Caco-2 (cell line): Measurements from ENCODE around the gene MEG3. TPM values are rescaled to one million over a fixed set of nuclear protein-coding genes. Genes with fewer than 3 reads are reported as not detected.

Experiments used
- BruUV-seq: library from RNA; stranded (reverse); fragments of 400-500 nt; replicated peaks from 2 replicates; lab custom pipeline; 2021; lab: Mats Ljungman, UMichigan
- CTCF ChIA-PET: fragments of 300-600 bp; sonication (Branson Sonifier 250); formaldehyde crosslinking; loops from one replicate; lab custom pipeline; 2022; ENCODE audit warnings: antibody characterized with exemption; lab: Charles Lee
- POLR2A ChIA-PET: fragments of 300-600 bp; sonication (Branson Sonifier 250); formaldehyde crosslinking; loops from one replicate; lab custom pipeline; 2022; ENCODE audit warnings: antibody characterized with exemption; lab: Charles Lee
- DNase-seq, 2 experiments: peaks; one replicate each; pipeline versions ENCODE4 v3.0.0 to v3.0.0-alpha.2; 2020 to 2022
- H3K27me3 ChIP-seq: replicated peaks from 2 replicates; pipeline ENCODE4 v1.6.0; 2011; ENCODE audit warnings: low read length; ENCODE audit not compliant: control insufficient read depth, insufficient read depth
- H3K36me3 ChIP-seq: 2 replicates; pipeline ENCODE4 v1.5.1; 2011; ENCODE audit warnings: low read length; ENCODE audit not compliant: control insufficient read depth, insufficient read depth
- H3K4me1 ChIP-seq: fragments of 250-450 bp; sonication (Bioruptor Pico); 2 replicates; pipeline ENCODE4 v1.5.1; 2020; ENCODE audit warnings: mild to moderate bottlenecking
- H3K4me3 ChIP-seq: 2 replicates; pipeline ENCODE4 v1.5.1; 2011; ENCODE audit warnings: low read depth, mild to moderate bottlenecking, control low read depth, low read length
- H3K9me3 ChIP-seq: fragments of 250-450 bp; sonication (Bioruptor Pico); 2 replicates; pipeline ENCODE4 v1.5.1; 2020; ENCODE audit warnings: mild to moderate bottlenecking, moderate library complexity
- H3K27ac Mint-ChIP-seq: one replicate; pipeline ENCODE4 v1.8.0; 2022; ENCODE audit warnings: mixed read lengths; ENCODE audit not compliant: unreplicated experiment
- H3K27me3 Mint-ChIP-seq: one replicate; pipeline ENCODE4 v1.8.0; 2022; ENCODE audit warnings: mixed read lengths; ENCODE audit not compliant: insufficient read depth, unreplicated experiment
- H3K36me3 Mint-ChIP-seq: one replicate; pipeline ENCODE4 v1.8.0; 2022; ENCODE audit warnings: mild to moderate bottlenecking, mixed read lengths; ENCODE audit not compliant: insufficient read depth, unreplicated experiment
- H3K4me1 Mint-ChIP-seq: one replicate; pipeline ENCODE4 v1.8.0; 2022; ENCODE audit warnings: low read depth, mixed read lengths; ENCODE audit not compliant: unreplicated experiment
- H3K4me3 Mint-ChIP-seq: one replicate; pipeline ENCODE4 v1.8.0; 2022; ENCODE audit warnings: mild to moderate bottlenecking, moderate library complexity, mixed read lengths; ENCODE audit not compliant: unreplicated experiment
- H3K9me3 Mint-ChIP-seq: one replicate; pipeline ENCODE4 v1.8.0; 2022; ENCODE audit warnings: mixed read lengths; ENCODE audit not compliant: unreplicated experiment
- CTCF ChIP-seq, 2 experiments: fragments of 200-600 bp in 1 of 2; IDR thresholded peaks; 1 replicate in 1 of 2; 2 replicates in 1 of 2; pipeline versions ENCODE4 v1.5.1 to v1.8.0; 2011 to 2022; ENCODE audit warnings: antibody characterized with exemption in 1 of 2, control low read depth in 1 of 2, inconsistent platforms in 1 of 2, low read depth in 1 of 2, low read length in 1 of 2, mild to moderate bottlenecking in 1 of 2, moderate library complexity in 1 of 2; ENCODE audit not compliant: insufficient read depth in 1 of 2, severe bottlenecking in 1 of 2, unreplicated experiment in 1 of 2
- intact Hi-C: fragments of 100-400 bp; cut with micrococcal nuclease; formaldehyde crosslinking; loops from one replicate; pipeline ENCODE4 v1.10.0; 2022; ENCODE audit not compliant: unreplicated experiment
- total RNA-seq: library from RNA; stranded (reverse); gene quantifications from 2 replicates; pipeline ENCODE4 v1.2.3, GENCODE V29; 2022

The MEG3 gene
- total RNA-seq, 1 experiment from 2014 or later = not detected

- H3K36me3 Mint-ChIP-seq = no peaks in the 10 kb centered on the region
- H3K9me3 ChIP-seq = no peaks in the 10 kb centered on the region
- no peaks in the 10 kb centered on the region for H3K4me1 Mint-ChIP-seq
- ChIA-PET POLR2A (interaction anchor here (0.6 kb wide), 1 partner anchor 654 kb away, joined by 4 read pairs; no protein-coding TSS in a partner anchor), CTCF (interaction anchor here (0.6 to 1.8 kb wide), 11 partner anchors 10 to 538 kb away, joined by 3 to 8 read pairs (median 4); no protein-coding TSS in a partner anchor)
- H3K36me3 ChIP-seq = no peaks in the 10 kb centered on the region
- no TSS peak for BruUV-seq
- peaks cover 9% of the 10 kb centered on the region for H3K4me1 ChIP-seq
- H3K9me3 Mint-ChIP-seq = no peaks in the 10 kb centered on the region
- TF ChIP-seq CTCF (IDR thresholded peaks at IDR 0.05; ENCODE audit: insufficient read depth in 1 of 2, low read depth in 1 of 2, low read length in 1 of 2, severe bottlenecking in 1 of 2, unreplicated experiment in 1 of 2) = peak; percentile 39 to 80
- H3K4me3 ChIP-seq = no peak overlapping the region
- DNase-seq = peak; percentile 61 to 79
- peak overlapping the region; percentile 65 for H3K4me3 Mint-ChIP-seq
- no peak overlapping the region for H3K27ac Mint-ChIP-seq
- H3K27me3 ChIP-seq = no peaks in the 10 kb centered on the region; the same call in 1 of the 2 replicates
- intact Hi-C loops = loop anchor here (1.0 to 10.0 kb wide), 5 partner anchors 46 to 516 kb away; no protein-coding TSS in a partner anchor
- H3K27me3 Mint-ChIP-seq = peaks cover 16% of the 10 kb centered on the region
These were observed 75.0 kb downstream of the MEG3 start for GRCh38 chr14:100900837-100901390.

DNA sequence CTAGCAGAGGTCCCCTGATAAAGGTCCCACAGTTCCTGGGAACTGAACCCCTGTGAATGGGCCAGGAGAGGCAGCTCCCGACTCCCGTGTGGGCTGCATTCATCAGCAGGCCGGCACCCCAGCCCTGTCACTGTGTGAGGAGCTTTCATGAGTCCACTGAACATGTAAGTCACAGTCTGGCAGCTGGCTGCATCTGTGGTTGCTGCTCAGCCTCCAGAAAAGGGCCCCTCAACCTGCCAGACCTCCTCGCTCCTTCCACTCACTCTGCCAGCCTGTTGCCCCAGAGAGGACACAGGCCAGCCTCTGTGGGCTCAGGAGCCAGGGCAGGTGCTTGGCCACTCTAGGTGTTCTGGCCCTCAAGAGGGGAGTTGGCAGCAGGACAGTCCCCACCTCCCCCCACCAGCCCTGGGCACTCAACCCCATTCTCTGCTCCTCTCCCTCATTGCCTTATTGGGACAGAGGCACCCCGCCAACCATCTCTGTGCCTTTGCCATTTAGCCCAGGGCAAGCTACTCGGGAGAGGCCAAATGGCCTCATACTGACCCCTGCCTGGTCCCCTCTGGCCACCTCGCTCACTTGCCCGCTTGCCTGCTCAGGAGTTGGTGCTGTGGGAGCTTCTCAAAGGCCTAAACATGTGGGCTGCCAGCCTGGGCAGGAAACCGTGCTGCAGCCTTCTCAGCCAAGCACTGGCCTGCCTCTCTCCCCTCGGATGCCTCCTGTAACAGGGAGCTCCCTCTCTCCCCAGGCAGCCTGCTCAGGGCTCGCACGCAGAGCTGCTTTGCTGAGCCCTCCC lies 75.7 kb downstream of the MEG3 start:
- intact Hi-C loops = loop anchor here (1.0 to 10.0 kb wide), 2 partner anchors 238 to 517 kb away; no protein-coding TSS in a partner anchor
- no peak overlapping the region for H3K4me3 ChIP-seq
- Mint-ChIP-seq H3K4me1 (no peaks in the 10 kb centered on the region), H3K36me3 (no peaks in the 10 kb centered on the region), H3K27ac (no peak overlapping the region), H3K4me3 (no peak overlapping the region), H3K9me3 (no peaks in the 10 kb centered on the region), H3K27me3 (peaks cover 17% of the 10 kb centered on the region)
- BruUV-seq = no TSS peak
- no peaks in the 10 kb centered on the region for H3K36me3 ChIP-seq
- no peak for DNase-seq
- ChIA-PET CTCF (interaction anchor here (0.6 to 1.8 kb wide), 8 partner anchors 11 to 538 kb away, joined by 3 to 8 read pairs (median 4); no protein-coding TSS in a partner anchor), POLR2A (interaction anchor here (0.6 kb wide), 1 partner anchor 654 kb away, joined by 4 read pairs; no protein-coding TSS in a partner anchor)
- no peaks in the 10 kb centered on the region; the same call in 1 of the 2 replicates for H3K27me3 ChIP-seq
- no peaks in the 10 kb centered on the region for H3K9me3 ChIP-seq
- no peak for TF ChIP-seq CTCF (IDR thresholded peaks at IDR 0.05; ENCODE audit: insufficient read depth in 1 of 2, low read depth in 1 of 2, low read length in 1 of 2, severe bottlenecking in 1 of 2, unreplicated experiment in 1 of 2)
- peaks cover 9% of the 10 kb centered on the region for H3K4me1 ChIP-seq
